ENCODE results near the gene CNGB1. TPM values are rescaled to one million over a fixed set of nuclear protein-coding genes. Genes with fewer than 3 reads are reported as not detected.

The CNGB1 gene
- total and polyA plus RNA-seq, 2 donors (not counting 1 experiment from before 2014, with no cell fraction given) = not detected

GRCh38 chr16:57871456-57871855 is 99.5 kb downstream of the CNGB1 start:
- no peaks in the 10 kb centered on the region for H3K9me3 ChIP-seq (ENCODE audit: control insufficient read depth, insufficient read depth, low read depth, low read length)
- H3K36me3 ChIP-seq (ENCODE audit: control insufficient read depth, insufficient read depth, low read length) = no peaks in the 10 kb centered on the region
- peaks cover 8% of the 10 kb centered on the region for H3K27me3 ChIP-seq (ENCODE audit: control insufficient read depth, insufficient read depth, low read length)
- TF ChIP-seq CTCF (conservative IDR thresholded peaks at IDR 0.05 in 1 of 2, IDR thresholded peaks at IDR 0.05 in 1 of 2; ENCODE audit: low read depth in 1 of 2, low read length in 2 of 2) (no peak), EZH2 (IDR thresholded peaks at IDR 0.05; ENCODE audit: low read length, missing control alignments) (no peak)
- peak; percentile 31 to 84 for DNase-seq (ENCODE audit: low read depth in 2 of 2)
- H4K20me1 ChIP-seq (ENCODE audit: control insufficient read depth, extremely low read depth, insufficient read depth, low read length) = no peaks in the 10 kb centered on the region
- no peaks in the 10 kb centered on the region for H3K79me2 ChIP-seq (ENCODE audit: control insufficient read depth, insufficient read depth, low read length)
- H3K4me3 ChIP-seq (replicated peaks in 1 of 4; ENCODE audit: control extremely low read depth in 1 of 4, insufficient read depth in 1 of 4, low read depth in 3 of 4, low read length in 4 of 4) = no peak overlapping the region
- H3K4me1 ChIP-seq (ENCODE audit: control insufficient read depth, extremely low read depth, insufficient read depth, low read length) = no peaks in the 10 kb centered on the region
- H2AFZ ChIP-seq (ENCODE audit: low read length) = no peak overlapping the region
- no peak overlapping the region for H3K27ac ChIP-seq (ENCODE audit: insufficient read depth, low read length)
- no peak overlapping the region for H3K9ac ChIP-seq (ENCODE audit: insufficient read depth, low read length)
- no peak overlapping the region for H3K4me2 ChIP-seq (ENCODE audit: extremely low read depth, insufficient read depth, low read length)

DNA sequence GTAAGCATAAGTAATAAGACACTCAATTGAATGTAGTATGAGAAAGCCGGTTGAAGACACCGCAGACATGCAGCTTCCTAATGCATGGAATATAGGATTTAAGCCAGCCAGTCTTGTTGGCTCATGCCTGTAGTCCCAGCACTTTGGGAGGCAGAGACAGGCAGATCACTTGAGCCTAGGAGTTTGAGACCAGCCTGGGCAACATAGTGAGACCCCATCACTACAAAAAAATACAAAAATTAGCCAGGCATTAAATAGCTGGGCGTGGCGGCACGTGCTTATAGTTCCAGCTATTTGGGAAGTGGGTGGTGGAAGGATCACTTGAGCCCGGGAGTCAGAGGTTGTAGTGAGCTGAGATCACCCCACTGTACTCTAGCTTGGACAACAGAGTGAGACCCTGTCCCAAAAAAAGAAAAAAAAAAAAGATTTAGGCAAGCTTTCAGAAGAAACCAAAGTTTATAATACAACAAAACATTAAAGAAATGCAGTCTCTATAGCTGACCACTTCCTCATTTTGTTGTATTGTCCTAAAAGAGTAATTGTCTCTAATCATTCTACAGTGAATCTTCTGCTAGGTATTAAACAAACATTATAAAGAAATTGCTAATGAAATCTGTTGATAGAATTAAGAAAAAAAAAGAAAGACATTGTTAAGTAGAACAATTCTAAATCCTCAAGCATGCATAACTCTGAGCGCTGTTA is 100.0 kb downstream of the CNGB1 start:
- H3K36me3 ChIP-seq (ENCODE audit: control insufficient read depth, insufficient read depth, low read length) = no peaks in the 10 kb centered on the region
- no peaks in the 10 kb centered on the region for H3K4me1 ChIP-seq (ENCODE audit: control insufficient read depth, extremely low read depth, insufficient read depth, low read length)
- no peak overlapping the region for H3K27ac ChIP-seq (ENCODE audit: insufficient read depth, low read length)
- no peaks in the 10 kb centered on the region for H3K79me2 ChIP-seq (ENCODE audit: control insufficient read depth, insufficient read depth, low read length)
- H2AFZ ChIP-seq (ENCODE audit: low read length) = no peak overlapping the region
- H4K20me1 ChIP-seq (ENCODE audit: control insufficient read depth, extremely low read depth, insufficient read depth, low read length) = no peaks in the 10 kb centered on the region
- H3K9me3 ChIP-seq (ENCODE audit: control insufficient read depth, insufficient read depth, low read depth, low read length) = no peaks in the 10 kb centered on the region
- H3K9ac ChIP-seq (ENCODE audit: insufficient read depth, low read length) = no peak overlapping the region
- no peak for DNase-seq (ENCODE audit: low read depth in 2 of 2)
- no peak overlapping the region for H3K4me3 ChIP-seq (replicated peaks in 1 of 4; ENCODE audit: control extremely low read depth in 1 of 4, insufficient read depth in 1 of 4, low read depth in 3 of 4, low read length in 4 of 4)
- H3K4me2 ChIP-seq (ENCODE audit: extremely low read depth, insufficient read depth, low read length) = no peak overlapping the region
- no peak for TF ChIP-seq CTCF (conservative IDR thresholded peaks at IDR 0.05 in 1 of 2, IDR thresholded peaks at IDR 0.05 in 1 of 2; ENCODE audit: low read depth in 1 of 2, low read length in 2 of 2)
- TF ChIP-seq EZH2 (IDR thresholded peaks at IDR 0.05; ENCODE audit: low read length, missing control alignments) = no peak
- H3K27me3 ChIP-seq (ENCODE audit: control insufficient read depth, insufficient read depth, low read length) = peaks cover 8% of the 10 kb centered on the region

DNA sequence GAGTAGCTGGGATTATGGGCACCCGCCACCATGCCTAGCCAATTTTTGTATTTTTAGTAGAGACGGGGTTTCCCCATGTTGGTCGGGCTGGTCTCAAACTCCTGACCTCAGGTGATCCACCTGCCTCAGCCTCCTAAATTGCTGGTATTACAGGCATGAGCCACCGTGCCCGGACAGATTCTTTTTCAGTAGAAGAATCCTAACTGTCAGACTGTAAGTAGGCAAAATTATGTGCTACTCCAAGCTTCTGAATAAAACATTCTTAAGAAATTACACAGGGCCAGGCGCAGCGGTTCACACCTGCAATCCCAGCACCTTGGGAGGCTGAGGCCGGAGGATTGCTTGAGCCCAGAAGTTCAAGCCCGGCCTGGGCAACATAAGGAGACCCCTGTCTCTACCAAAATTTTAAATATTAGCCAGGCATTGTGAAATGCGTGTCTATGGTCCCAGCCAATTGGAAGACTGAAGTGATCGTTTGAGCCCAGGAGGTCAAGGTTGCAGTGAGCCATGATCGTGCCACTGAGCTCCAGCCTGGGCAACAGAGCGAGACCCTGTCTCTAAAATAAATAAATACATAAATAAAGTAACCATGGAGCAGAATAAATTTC is 101.9 kb downstream of the CNGB1 start:
- Histone ChIP-seq H3K9ac (ENCODE audit: insufficient read depth, low read length) (no peak overlapping the region), H3K79me2 (ENCODE audit: control insufficient read depth, insufficient read depth, low read length) (no peaks in the 10 kb centered on the region), H3K27me3 (ENCODE audit: control insufficient read depth, insufficient read depth, low read length) (peaks cover 3% of the 10 kb centered on the region), H3K27ac (ENCODE audit: insufficient read depth, low read length) (no peak overlapping the region), H3K9me3 (ENCODE audit: control insufficient read depth, insufficient read depth, low read depth, low read length) (no peaks in the 10 kb centered on the region), H3K4me3 (replicated peaks in 1 of 4; ENCODE audit: control extremely low read depth in 1 of 4, insufficient read depth in 1 of 4, low read depth in 3 of 4, low read length in 4 of 4) (no peak overlapping the region), H3K36me3 (ENCODE audit: control insufficient read depth, insufficient read depth, low read length) (no peaks in the 10 kb centered on the region), H3K4me1 (ENCODE audit: control insufficient read depth, extremely low read depth, insufficient read depth, low read length) (no peaks in the 10 kb centered on the region), H4K20me1 (ENCODE audit: control insufficient read depth, extremely low read depth, insufficient read depth, low read length) (no peaks in the 10 kb centered on the region), H2AFZ (ENCODE audit: low read length) (no peak overlapping the region), H3K4me2 (ENCODE audit: extremely low read depth, insufficient read depth, low read length) (no peak overlapping the region)
- TF ChIP-seq CTCF (conservative IDR thresholded peaks at IDR 0.05 in 1 of 2, IDR thresholded peaks at IDR 0.05 in 1 of 2; ENCODE audit: low read depth in 1 of 2, low read length in 2 of 2) (no peak), EZH2 (IDR thresholded peaks at IDR 0.05; ENCODE audit: low read length, missing control alignments) (no peak)
- no peak for DNase-seq (ENCODE audit: low read depth in 2 of 2)

Measured in fibroblast of lung (primary cell).